ENCODE data around the gene OTOS. TPM values are rescaled to one million over a fixed set of nuclear protein-coding genes. Genes with fewer than 3 reads are reported as not detected.

The OTOS gene
- polyA plus RNA-seq, 1 donor from 2014 or later, result not detected

DNA sequence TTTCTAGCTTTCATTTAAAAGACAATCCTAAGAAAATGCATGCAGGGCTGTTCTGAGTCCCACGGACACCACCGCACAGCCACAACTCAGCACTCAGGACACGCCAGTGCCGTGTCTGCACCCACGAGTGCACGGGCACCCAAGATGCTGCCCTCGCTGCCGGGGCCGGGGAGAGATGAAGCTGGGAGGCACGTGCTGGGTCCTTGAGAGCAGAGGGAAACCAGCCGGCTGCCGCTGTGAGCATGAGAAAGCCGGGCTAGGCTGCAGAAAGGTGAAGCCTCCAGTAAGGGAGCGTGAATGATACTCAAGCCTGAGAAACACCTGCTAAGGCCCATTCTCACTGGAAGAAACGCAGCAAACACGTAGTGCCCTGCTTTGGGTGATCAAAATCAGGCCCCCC lies 9.2 kb downstream of the OTOS start:
- Histone ChIP-seq H3K9me3 (ENCODE audit: low read length) (no peaks in the 10 kb centered on the region), H3K4me2 (ENCODE audit: low read length) (no peak overlapping the region), H3K79me2 (replicated peaks; ENCODE audit: insufficient read depth, low read length) (peaks cover 23% of the 10 kb centered on the region), H3K9ac (ENCODE audit: low read length) (no peak overlapping the region), H3K36me3 (ENCODE audit: insufficient read depth, low read length) (no peaks in the 10 kb centered on the region), H3K27me3 (ENCODE audit: insufficient read depth, low read depth, low read length) (no peaks in the 10 kb centered on the region), H3K4me3 (ENCODE audit: low read length) (no peak overlapping the region), H3K9me2 (ENCODE audit: insufficient read depth, low read length) (no peaks in the 10 kb centered on the region), H3K27ac (ENCODE audit: low read length) (no peak overlapping the region), H4K20me1 (ENCODE audit: insufficient read depth) (no peaks in the 10 kb centered on the region), H3F3A (ENCODE audit: insufficient read depth, low read length, poor library complexity, severe bottlenecking) (no peaks in the 10 kb centered on the region), H2AFZ (ENCODE audit: low read depth, low read length) (no peak overlapping the region)
- TF ChIP-seq POLR2AphosphoS5 (IDR thresholded peaks at IDR 0.05) (no peak), EZH2 (IDR thresholded peaks at IDR 0.05; ENCODE audit: borderline replicate concordance, insufficient read depth, low read length, poor library complexity, severe bottlenecking) (no peak), EP300 (conservative IDR thresholded peaks at IDR 0.05; ENCODE audit: poor library complexity, severe bottlenecking) (no peak), SMC3 (conservative IDR thresholded peaks at IDR 0.05; ENCODE audit: poor library complexity) (no peak), TAF1 (IDR thresholded peaks at IDR 0.05; ENCODE audit: low read depth) (no peak), RAD21 (conservative IDR thresholded peaks at IDR 0.05) (no peak), MXI1 (conservative IDR thresholded peaks at IDR 0.05; ENCODE audit: poor library complexity, severe bottlenecking) (no peak)
- TF ChIP-seq, protein P1, sequence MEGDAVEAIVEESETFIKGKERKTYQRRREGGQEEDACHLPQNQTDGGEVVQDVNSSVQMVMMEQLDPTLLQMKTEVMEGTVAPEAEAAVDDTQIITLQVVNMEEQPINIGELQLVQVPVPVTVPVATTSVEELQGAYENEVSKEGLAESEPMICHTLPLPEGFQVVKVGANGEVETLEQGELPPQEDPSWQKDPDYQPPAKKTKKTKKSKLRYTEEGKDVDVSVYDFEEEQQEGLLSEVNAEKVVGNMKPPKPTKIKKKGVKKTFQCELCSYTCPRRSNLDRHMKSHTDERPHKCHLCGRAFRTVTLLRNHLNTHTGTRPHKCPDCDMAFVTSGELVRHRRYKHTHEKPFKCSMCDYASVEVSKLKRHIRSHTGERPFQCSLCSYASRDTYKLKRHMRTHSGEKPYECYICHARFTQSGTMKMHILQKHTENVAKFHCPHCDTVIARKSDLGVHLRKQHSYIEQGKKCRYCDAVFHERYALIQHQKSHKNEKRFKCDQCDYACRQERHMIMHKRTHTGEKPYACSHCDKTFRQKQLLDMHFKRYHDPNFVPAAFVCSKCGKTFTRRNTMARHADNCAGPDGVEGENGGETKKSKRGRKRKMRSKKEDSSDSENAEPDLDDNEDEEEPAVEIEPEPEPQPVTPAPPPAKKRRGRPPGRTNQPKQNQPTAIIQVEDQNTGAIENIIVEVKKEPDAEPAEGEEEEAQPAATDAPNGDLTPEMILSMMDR (IDR thresholded peaks at IDR 0.05; ENCODE audit: poor library complexity, severe bottlenecking), result no peak
- TF ChIP-seq, protein P2, sequence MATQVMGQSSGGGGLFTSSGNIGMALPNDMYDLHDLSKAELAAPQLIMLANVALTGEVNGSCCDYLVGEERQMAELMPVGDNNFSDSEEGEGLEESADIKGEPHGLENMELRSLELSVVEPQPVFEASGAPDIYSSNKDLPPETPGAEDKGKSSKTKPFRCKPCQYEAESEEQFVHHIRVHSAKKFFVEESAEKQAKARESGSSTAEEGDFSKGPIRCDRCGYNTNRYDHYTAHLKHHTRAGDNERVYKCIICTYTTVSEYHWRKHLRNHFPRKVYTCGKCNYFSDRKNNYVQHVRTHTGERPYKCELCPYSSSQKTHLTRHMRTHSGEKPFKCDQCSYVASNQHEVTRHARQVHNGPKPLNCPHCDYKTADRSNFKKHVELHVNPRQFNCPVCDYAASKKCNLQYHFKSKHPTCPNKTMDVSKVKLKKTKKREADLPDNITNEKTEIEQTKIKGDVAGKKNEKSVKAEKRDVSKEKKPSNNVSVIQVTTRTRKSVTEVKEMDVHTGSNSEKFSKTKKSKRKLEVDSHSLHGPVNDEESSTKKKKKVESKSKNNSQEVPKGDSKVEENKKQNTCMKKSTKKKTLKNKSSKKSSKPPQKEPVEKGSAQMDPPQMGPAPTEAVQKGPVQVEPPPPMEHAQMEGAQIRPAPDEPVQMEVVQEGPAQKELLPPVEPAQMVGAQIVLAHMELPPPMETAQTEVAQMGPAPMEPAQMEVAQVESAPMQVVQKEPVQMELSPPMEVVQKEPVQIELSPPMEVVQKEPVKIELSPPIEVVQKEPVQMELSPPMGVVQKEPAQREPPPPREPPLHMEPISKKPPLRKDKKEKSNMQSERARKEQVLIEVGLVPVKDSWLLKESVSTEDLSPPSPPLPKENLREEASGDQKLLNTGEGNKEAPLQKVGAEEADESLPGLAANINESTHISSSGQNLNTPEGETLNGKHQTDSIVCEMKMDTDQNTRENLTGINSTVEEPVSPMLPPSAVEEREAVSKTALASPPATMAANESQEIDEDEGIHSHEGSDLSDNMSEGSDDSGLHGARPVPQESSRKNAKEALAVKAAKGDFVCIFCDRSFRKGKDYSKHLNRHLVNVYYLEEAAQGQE (IDR thresholded peaks at IDR 0.05; ENCODE audit: borderline replicate concordance), result no peak

DNA sequence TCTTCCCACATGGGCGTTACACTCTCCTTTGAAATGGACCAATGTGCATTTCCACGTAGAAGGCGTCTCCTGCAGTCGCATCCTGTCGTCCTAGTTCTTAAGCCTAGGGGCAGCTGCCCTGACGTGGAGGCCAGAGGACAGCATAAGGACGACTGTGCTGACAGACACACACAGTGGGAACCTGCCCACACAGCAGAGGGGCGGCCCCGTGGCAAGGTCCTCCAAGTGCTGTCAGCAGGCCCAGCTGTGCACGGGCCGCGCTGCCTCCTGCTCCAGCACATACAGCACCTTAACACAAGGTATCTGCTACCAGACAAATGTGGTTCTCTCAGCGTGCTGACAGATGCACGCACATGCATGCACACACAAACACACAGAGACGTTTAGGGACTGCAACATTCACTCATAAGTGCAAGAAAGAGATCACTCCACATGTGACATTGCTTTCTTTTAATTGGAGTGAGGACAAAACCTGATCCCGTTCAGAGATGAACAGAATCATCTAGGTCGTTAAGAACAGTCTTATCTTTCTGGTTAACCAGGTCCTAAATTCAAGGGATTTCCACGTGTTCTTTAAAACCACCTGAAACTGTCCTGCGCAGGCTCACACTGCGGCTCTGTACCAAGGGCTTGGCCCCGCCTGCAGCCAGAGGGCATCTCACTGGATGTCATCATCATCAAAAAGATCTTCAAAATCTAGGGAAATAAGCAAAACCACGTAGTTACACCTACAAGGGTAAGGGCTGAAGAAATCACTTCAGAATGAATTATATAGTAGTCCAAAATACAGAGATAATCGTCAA lies 9.9 kb downstream of the OTOS start:
- H3K4me2 ChIP-seq (ENCODE audit: low read length), result no peak overlapping the region
- H3K79me2 ChIP-seq (replicated peaks; ENCODE audit: insufficient read depth, low read length), result peaks cover 18% of the 10 kb centered on the region
- H3F3A ChIP-seq (ENCODE audit: insufficient read depth, low read length, poor library complexity, severe bottlenecking), result no peaks in the 10 kb centered on the region
- no peaks in the 10 kb centered on the region for H4K20me1 ChIP-seq (ENCODE audit: insufficient read depth)
- H3K27me3 ChIP-seq (ENCODE audit: insufficient read depth, low read depth, low read length), result no peaks in the 10 kb centered on the region
- no peaks in the 10 kb centered on the region for H3K36me3 ChIP-seq (ENCODE audit: insufficient read depth, low read length)
- H3K27ac ChIP-seq (ENCODE audit: low read length), result no peak overlapping the region
- H3K9ac ChIP-seq (ENCODE audit: low read length), result no peak overlapping the region
- H2AFZ ChIP-seq (ENCODE audit: low read depth, low read length), result no peak overlapping the region
- no peaks in the 10 kb centered on the region for H3K9me2 ChIP-seq (ENCODE audit: insufficient read depth, low read length)
- H3K9me3 ChIP-seq (ENCODE audit: low read length), result no peaks in the 10 kb centered on the region
- no peak overlapping the region for H3K4me3 ChIP-seq (ENCODE audit: low read length)
- TF ChIP-seq, protein P2 (IDR thresholded peaks at IDR 0.05; ENCODE audit: borderline replicate concordance), result no peak
- TF ChIP-seq, protein P1 (IDR thresholded peaks at IDR 0.05; ENCODE audit: poor library complexity, severe bottlenecking), result no peak
- TF ChIP-seq MXI1 (conservative IDR thresholded peaks at IDR 0.05; ENCODE audit: poor library complexity, severe bottlenecking) (no peak), SMC3 (conservative IDR thresholded peaks at IDR 0.05; ENCODE audit: poor library complexity) (no peak), EZH2 (IDR thresholded peaks at IDR 0.05; ENCODE audit: borderline replicate concordance, insufficient read depth, low read length, poor library complexity, severe bottlenecking) (no peak), POLR2AphosphoS5 (IDR thresholded peaks at IDR 0.05) (no peak), EP300 (conservative IDR thresholded peaks at IDR 0.05; ENCODE audit: poor library complexity, severe bottlenecking) (no peak), RAD21 (conservative IDR thresholded peaks at IDR 0.05) (no peak), TAF1 (IDR thresholded peaks at IDR 0.05; ENCODE audit: low read depth) (no peak)

All from neural cell (in vitro differentiated cells).